HG03565 (cell line): ENCODE measurements around the gene PLSCR5.
A peak's percentile ranks its signal among the peaks of the same experiment; 100 is the strongest.

ENCODE experiments used
- ATAC-seq: cut with Tn5 transposase; IDR thresholded peaks from one replicate; pipeline ENCODE4 v1.9.1; 2021; ENCODE audit warnings: mild to moderate bottlenecking, moderate library complexity; ENCODE audit not compliant: unreplicated experiment

Gene PLSCR5

GRCh38 chr3:146544929-146545528 is 60.1 kb downstream of the PLSCR5 start:
- no peak for ATAC-seq

- peak; percentile 73 for ATAC-seq
Observed at GRCh38 chr3:146544002-146544928, 60.9 kb downstream of the PLSCR5 start, which contains the start of gene PLSCR1. Gene PLSCR1 (minus strand): TSS chr3:146544607. CDS start chr3:146536552, 8,055 bp downstream.

GRCh38 chr3:146543461-146544001 is 61.6 kb downstream of the PLSCR5 start:
- ATAC-seq = peak; percentile 2

- ATAC-seq = no peak
Observed at GRCh38 chr3:146542978-146543377, 62.2 kb downstream of the PLSCR5 start.

GRCh38 chr3:146542179-146542578 is 63.0 kb downstream of the PLSCR5 start:
- no peak for ATAC-seq

DNA sequence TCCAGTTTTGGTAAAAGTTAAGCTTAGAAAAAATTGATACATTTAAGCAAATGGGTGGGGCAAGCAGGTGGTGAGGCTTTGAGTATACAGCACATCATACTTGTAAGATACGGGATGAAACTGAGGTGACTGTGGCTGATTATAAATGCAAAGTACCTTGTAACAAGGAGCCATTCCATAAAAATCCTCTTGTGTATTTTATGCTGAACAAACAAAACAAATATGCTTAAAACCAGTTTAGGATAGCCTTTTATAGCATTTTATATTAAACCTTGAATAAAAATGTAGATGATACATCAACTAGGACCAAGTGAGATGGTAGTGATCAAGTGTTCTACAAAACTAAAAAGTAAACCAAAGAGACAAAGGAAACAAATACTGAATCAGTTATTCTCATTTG is 64.2 kb downstream of the PLSCR5 start:
- no peak for ATAC-seq

GRCh38 chr3:146540236-146540635 is 64.9 kb downstream of the PLSCR5 start:
- ATAC-seq = no peak

GRCh38 chr3:146539315-146539714 is 65.8 kb downstream of the PLSCR5 start:
- ATAC-seq = no peak

- no peak for ATAC-seq
Observed at GRCh38 chr3:146537603-146538002, 67.5 kb downstream of the PLSCR5 start.

DNA sequence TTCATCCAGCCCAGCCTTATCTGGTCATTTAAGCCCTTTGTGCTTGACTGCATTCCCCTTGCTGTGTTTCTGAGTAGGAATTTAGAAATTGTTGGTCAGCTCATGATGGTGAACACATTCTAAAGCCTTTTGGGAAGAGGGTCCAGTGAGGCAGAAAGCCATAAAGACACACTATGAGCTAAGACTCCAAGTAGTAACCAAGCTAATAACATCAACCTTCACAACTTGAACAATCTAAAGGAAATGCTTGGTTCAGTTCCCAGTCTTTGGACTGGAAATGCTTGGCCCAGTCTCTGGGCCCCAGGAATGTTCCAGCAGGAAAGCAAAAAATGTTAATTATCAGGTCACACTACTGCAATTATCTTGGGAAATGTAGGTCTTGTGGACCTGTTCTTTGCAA is 68.5 kb downstream of the PLSCR5 start:
- ATAC-seq = no peak
